DMS153 treated with DMSO at 0.1 percent for 48 hours (cell line): ENCODE data around the gene TMEM54.

ENCODE experiments used
- DNase-seq: peaks from one replicate; lab custom pipeline; 2025; ENCODE audit not compliant: unreplicated experiment; lab: John Stamatoyannopoulos, UW

The TMEM54 gene

GRCh38 chr1:32881871-32882850 is 19.0 kb downstream of the TMEM54 start:
- DNase-seq = peak; percentile 47

GRCh38 chr1:32881291-32881690 is 19.9 kb downstream of the TMEM54 start:
- no peak for DNase-seq

DNA sequence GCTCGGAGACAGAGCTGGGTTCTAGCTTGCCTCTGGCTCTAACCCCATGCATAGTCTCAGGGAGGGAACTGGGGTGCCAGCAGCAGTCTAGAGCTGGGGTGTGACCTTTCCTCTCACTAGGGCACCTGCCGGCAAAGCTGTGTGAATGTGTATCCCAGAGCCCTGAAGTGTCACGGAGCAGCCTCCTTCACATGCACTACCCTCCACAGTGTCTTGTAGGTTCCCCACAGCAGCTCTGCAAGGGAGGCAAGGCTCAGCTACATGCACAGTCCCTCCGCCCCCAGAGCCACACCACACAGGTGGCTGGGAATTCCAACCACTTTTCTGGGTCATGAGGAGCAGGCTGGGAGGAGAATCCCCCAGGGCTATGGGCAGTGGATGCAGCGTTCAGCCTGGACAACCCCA is 22.6 kb downstream of the TMEM54 start:
- DNase-seq = no peak

GRCh38 chr1:32878183-32878582 is 23.0 kb downstream of the TMEM54 start:
- DNase-seq = no peak

- peak; percentile 52 for DNase-seq
Observed at GRCh38 chr1:32877211-32878110, 23.7 kb downstream of the TMEM54 start.

DNA sequence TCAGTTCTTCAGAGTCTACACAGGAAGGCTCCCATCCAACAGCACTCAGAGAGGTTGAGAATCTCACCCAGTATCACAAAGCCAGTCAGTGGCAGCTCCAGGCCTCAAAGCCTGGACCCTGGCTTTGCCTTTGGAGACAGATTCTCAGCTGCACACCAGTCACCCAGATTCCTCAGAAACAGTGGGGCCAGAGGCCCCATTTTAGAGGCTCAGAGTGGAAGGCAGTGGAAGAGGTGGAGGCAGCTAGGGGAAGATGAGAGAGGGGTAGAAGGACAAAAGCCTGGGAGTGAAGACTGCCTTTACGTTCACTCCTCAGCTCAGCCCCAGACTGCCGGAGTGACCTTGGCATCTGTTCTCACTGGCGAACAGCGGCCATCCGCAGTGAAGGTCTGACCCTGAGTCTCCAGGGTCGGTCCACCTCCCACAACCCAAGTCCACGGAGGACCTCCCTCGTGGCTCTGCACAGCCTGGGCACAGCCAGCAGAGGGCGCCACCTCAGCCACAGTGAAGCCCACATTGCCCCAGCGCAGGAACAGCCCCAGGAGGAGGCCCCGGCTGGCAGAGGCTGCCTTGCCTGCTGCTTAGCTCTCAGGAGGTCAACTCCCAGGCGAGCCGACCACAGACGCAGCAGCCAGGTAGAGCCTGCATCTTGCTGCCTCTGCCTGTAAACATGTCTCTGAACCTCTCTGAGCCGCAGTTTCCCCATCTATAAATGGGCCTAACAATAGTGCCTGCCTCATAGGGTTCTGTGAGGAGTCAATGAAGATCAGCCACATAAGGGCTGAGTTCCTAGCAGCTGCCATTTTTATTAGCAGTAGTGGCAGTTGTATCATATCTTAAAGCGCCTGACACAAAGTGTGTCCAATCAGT is 24.6 kb downstream of the TMEM54 start:
- peak; percentile 28 for DNase-seq

DNA sequence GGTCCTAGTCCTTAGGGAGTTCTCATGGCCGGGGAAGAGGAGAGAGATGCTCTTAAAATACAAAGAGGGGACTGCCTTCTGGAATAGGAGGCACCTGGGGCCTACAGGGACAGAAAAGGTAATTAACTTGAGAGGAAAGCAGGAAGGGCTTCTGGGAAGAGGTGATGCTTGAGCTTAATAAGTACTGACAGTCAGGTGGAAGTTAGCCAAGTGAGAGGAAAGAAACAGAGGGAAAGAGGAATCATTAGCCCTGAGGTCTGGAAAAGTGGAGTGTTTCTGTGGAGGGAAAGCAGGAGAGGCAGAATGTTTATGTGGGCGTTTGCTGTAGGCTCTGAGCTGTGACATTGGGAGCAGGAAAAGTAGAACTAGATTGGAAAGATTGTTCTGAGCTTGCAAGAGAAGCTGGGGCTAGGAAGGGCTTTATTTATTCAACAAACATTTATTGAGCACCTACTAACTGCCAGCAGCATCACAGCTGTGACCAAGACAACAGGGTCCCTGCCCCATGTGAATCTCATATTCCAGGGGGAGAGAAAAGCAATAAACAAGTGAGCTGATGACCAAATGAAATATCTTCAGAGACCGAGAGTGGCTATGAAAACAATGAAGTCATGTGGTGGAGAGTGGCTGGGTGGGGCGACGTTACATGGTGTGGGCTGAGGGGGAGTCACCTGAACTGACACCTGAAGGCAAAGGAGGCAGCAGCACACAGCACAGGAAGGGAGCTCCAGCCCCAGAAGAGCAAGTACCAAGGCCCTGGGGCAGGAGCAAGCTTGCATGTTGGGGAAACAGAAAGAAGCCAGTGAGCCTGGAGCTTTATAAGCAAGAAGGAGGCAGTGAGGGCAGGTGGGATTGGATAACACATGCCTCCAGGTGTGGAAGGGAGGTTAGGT is 26.1 kb downstream of the TMEM54 start:
- no peak for DNase-seq

- no peak for DNase-seq
Observed at GRCh38 chr1:32873484-32873883, 27.7 kb downstream of the TMEM54 start.

DNA sequence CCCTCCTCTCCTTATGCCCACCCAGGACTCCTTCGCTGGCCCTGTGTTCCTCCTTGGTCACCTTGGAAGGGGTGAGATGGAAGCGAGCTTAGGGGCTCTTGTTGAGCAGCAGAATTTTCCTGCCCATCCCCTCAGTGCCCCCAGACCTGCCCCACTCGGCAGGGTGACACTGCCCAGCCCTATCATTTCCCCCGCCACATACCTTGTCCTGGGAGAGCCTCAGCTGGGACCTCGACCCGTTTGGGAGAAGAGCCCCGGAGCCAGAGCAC is 29.1 kb downstream of the TMEM54 start:
- DNase-seq = no peak

DNA sequence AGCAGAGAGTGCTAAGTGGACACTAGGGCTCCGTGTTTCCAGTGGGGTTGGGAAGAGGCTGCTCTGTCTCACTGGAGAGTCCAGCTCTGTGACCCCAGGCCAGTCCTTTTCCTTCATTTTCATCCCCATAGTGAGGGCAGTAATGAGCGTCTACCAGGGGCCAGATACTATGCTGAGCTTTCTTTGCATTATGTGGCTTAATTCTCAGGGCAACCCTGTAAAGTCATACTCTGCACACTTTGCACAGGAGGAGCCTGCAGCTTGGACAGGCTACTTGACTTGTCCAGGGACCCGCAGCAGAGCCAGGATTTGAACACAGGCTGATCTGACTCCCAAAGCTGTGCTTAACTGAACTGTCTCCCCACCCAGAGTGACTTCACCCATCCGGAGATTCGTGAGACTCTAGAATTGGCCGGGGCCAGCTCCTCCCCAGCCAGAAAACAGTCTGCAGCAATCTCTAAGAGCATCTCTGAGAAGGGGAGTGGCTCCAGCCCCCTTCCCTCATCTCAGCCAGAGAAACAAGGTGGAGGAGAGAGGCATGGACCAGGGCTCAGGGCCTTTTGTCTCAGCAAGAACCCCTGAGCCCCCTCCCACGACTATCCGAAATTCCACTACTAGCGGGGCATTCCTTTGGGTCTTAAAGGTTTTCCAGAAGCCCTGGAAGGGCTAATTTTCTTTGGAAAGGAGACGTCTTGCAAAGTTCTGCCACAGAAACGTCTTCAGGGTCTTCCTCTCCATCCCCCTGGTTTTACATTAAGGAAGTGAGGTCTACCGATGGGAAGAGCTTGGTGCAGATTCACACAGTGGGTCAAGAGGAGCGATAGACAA is 29.6 kb downstream of the TMEM54 start:
- no peak for DNase-seq

- peak; percentile 21 for DNase-seq
Observed at GRCh38 chr1:32870615-32871363, 30.4 kb downstream of the TMEM54 start, which contains the start of gene FNDC5. Gene FNDC5 (minus strand): TSS chr1:32870912.

GRCh38 chr1:32869923-32870614 is 31.1 kb downstream of the TMEM54 start:
- DNase-seq = no peak

GRCh38 chr1:32868806-32869455 is 32.3 kb downstream of the TMEM54 start:
- DNase-seq = no peak

GRCh38 chr1:32868085-32868484 is 33.1 kb downstream of the TMEM54 start:
- no peak for DNase-seq

DNA sequence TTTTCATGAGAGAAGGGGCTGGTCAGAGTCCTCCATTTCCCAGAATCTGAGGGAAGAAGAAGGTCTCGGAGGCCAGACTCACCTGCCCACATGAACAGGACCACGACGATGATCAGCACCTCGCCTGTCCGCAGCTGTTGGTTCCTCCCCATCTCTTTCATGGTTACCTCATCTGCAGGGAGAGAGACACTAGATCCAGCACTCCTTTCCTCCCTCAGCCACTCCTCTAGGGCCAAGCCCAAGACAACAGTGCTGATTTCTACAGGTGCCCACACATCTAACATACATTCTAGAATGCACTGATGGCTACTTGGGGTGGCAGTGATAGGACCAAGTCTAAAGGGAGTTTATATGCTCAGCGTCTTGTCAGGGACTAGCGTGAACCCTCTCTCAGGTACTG is 33.5 kb downstream of the TMEM54 start:
- no peak for DNase-seq

DNA sequence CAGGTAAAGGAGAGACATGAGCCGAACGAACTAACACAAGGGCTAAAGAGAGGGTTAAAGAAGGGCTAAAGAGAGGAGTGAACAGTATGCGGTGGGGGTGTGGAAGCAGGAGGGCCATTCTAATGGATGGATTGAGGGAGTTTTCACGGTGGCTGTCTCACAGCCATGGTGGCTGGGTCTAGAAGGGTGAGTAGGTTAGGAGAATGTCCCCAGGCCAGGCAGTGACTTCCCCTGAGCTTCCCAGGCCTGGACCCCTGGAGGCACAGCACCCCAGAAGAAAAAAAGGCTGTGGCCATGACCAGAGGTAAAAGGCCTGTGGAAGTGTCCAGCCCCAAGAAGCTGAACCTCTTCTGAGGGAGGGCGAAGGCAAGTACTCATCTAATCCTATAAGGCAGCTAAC is 34.0 kb downstream of the TMEM54 start:
- no peak for DNase-seq
